GM18909 (cell line): ENCODE results near the gene RNPEP.
"Not testable (repeated sequence)": the region's sequence is repeated elsewhere in the genome, so short reads cannot be mapped to it uniquely, and the experiment has no call there.

Experiments
- ATAC-seq: cut with Tn5 transposase; IDR thresholded peaks from one replicate; pipeline ENCODE4 v1.9.1; 2021; ENCODE audit warnings: mild to moderate bottlenecking; ENCODE audit not compliant: unreplicated experiment, poor library complexity

RNPEP gene, protein sequence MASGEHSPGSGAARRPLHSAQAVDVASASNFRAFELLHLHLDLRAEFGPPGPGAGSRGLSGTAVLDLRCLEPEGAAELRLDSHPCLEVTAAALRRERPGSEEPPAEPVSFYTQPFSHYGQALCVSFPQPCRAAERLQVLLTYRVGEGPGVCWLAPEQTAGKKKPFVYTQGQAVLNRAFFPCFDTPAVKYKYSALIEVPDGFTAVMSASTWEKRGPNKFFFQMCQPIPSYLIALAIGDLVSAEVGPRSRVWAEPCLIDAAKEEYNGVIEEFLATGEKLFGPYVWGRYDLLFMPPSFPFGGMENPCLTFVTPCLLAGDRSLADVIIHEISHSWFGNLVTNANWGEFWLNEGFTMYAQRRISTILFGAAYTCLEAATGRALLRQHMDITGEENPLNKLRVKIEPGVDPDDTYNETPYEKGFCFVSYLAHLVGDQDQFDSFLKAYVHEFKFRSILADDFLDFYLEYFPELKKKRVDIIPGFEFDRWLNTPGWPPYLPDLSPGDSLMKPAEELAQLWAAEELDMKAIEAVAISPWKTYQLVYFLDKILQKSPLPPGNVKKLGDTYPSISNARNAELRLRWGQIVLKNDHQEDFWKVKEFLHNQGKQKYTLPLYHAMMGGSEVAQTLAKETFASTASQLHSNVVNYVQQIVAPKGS

DNA sequence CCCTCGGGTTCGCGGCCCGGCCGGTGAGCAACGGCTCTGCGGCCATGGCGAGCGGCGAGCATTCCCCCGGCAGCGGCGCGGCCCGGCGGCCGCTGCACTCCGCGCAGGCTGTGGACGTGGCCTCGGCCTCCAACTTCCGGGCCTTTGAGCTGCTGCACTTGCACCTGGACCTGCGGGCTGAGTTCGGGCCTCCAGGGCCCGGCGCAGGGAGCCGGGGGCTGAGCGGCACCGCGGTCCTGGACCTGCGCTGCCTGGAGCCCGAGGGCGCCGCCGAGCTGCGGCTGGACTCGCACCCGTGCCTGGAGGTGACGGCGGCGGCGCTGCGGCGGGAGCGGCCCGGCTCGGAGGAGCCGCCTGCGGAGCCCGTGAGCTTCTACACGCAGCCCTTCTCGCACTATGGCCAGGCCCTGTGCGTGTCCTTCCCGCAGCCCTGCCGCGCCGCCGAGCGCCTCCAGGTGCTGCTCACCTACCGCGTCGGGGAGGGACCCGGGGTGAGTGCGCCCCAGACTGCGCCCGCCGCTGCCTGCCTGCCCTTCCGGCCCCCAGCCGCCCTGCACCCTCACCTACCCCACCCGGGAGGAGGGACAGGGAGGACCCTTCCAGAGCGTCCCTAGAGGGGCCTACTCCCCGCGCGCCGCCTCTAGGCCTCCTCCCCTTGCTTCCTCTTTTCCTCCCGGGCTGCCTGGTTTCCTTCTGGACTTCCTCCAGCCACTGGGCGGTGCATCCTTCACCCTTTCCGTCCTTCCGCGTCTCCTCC, at the start of gene RNPEP:
Gene RNPEP, plus strand, starts transcription at position 26 of the 757 bp plus-strand sequence. Its CDS starts 19 bp downstream, at position 45.
- ATAC-seq = peak; percentile 76

DNA sequence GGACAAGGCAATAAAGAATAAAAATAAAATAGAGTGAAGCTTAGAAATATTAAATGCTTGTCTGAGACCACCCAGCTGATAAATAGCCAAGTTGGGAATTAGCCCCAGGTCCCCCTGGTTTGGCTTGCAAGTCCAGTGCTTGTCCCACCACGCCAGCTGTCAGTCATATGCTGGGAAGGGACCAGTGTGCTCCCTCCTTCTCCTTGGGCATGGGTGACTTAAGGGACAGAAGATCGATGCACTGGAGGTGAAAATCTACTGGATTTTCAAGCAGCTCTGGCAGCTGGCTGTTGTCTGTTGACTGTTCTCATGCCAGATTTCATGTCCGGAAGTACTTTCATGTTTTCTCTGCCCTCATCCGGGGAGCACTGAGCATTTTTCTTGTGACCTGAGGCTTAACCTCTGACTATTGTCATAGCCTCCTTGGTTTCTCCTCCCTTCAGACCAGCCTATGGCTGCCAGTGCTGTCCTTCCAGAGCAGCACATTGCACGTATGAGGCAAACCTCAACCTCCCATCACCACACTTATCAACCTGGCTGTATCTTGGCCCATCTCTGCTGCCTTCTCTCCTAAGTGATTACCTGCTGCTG, 48.5 kb upstream of the RNPEP start:
- ATAC-seq = no peak

- no peak for ATAC-seq
Measured at GRCh38 chr1:201937624-201938213, 44.7 kb upstream of the RNPEP start.

GRCh38 chr1:201938440-201939035, 43.9 kb upstream of the RNPEP start:
- ATAC-seq = no peak

DNA sequence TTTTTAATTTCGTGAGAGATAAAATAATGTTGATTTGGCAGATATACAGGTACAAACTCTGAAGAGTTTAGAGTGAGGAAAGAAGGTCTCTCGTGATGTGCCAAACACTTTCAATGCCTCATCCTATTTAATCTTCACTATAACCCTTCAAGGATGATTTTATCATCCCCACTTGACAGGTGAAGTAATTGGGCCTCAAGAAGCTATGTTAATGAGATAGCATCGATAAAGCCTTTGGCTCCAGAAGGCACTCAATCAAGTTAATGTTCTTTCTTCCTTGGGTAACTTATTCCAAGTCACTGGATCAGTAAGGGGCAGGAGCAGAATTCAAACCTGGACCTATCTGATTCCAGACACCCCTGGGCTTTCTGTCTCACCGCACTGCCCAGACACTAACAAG, 43.3 kb upstream of the RNPEP start:
- no peak for ATAC-seq

DNA sequence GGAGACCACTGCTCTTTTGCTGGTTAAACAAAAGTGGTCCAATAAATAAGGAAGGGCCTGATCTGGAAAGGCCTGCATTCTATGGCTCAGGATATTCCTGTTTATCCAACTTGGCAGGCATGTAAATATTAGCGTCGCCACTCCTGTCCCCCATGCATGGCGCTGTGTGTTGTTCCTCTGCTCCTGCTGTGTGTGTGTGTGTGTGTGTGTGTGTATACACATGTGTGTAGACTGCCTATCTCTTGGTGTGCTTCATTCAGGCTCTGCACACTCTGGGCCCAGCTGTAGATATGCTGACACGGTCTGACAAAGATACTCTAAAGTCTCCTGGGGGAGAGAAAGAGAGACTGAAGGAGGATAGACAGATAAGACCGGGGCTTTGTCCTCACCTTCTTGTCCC, 42.9 kb upstream of the RNPEP start:
- no peak for ATAC-seq

DNA sequence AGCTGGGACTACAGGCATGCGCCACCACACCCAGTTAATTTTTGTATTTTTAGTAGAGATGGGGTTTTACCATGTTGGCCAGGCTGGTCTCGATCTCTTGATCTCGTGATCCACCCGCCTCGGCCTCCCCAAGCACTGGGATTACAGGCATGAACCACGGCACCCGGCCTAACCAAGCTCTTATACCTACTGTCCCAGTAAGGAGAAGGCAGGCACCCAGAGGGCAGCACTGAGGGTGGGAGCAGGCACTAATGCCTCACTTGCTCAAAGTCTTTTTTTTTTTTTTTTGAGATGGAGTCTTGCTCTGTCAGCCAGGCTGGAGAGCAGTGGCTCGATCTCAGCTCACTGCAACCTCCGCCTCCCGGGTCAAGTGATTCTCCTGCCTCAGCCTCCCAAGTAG, 42.1 kb upstream of the RNPEP start:
- not testable (repeated sequence) for ATAC-seq

DNA sequence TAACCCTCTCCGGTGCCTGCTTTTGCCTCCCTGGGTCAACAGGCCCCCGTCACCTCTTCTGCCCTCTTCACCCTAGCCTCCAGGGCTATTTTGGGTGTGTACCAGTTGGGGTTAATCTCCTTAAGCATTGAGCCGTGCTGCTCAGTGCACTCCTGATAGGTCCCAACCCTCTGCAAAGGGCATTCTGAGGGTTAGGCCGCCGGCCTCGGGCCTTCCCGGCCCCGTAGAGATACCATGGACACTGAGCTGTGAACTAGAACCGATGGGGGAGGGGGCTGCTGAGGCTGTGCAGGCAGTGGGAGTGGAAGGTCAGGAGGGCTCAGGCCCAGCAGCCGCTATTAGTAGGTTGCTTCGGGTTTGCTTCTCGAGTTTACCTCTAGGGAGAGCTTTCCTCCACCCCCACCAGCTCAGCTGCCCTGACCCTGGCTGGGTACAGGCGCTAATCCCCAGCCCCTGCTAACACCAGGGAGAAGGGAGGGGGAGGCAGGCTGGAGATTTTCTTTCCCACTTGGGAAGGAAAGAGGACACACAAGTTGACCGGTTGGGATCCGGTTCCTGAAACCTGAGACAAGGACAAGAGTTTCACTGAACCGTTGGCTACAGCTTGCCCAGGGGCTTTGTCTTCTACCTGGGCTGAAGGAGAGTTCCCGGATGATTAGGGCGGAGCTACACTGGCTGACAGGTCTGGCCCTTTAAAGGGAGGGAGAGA, 40.9 kb upstream of the RNPEP start:
- no peak for ATAC-seq

DNA sequence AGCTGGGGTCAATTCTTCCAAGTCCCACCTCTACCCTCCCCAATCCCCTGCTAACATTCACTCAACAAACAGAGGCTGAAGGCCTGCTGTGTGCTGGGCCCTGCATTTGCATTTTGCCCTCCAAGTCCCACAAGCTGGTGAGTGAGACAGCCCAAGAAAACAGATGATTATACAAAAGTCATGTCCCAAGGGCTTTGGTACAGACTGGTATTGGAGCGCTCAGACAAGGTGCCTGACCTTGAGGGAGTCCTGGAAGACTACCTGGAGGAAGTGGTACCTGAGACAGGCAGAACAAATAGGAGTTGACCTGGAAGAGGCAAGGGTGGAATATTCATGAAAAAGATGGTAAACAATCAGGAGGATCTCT, 40.3 kb upstream of the RNPEP start:
- no peak for ATAC-seq

DNA sequence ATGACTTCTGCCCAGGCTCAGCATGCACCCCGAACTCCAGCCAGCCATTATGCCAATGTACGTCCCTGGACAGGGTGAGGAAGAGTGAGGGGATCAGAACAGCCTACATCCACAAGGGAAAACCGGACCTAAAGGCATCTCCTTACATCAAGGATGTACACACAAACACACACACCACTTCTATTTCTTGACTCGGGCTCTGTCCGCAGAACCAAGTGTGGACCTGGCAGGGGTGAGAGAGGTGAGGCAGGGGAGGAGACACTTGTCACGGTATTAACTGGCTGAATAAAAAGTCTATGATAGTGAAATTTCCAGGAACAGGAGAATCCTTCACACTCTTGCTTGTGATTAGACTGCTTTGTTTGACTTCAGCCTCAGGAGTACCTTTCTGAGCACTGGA, 38.4 kb upstream of the RNPEP start:
- ATAC-seq = no peak

DNA sequence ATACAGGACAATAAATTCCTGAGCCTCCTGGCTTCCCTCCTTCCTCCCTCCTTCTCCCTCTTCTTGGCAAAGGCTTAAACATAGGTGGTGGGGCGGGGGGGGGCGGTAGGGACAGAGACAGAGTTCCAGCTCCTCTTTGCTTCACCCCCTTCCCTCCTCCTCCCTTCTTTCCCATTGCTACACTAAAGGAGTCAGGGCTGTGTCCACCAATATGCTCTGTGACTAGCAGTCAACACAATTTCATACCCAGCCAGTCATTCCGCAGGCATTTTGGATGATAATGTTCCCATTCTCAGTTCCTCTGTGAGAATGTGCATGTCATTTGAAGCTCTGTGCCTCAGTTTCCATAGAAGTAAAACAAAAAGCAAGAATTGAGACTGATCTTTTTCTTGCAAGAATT, 37.8 kb upstream of the RNPEP start:
- no peak for ATAC-seq

GRCh38 chr1:201945157-201945556, 37.3 kb upstream of the RNPEP start:
- no peak for ATAC-seq

GRCh38 chr1:201945863-201946223, 36.6 kb upstream of the RNPEP start:
- ATAC-seq = no peak

DNA sequence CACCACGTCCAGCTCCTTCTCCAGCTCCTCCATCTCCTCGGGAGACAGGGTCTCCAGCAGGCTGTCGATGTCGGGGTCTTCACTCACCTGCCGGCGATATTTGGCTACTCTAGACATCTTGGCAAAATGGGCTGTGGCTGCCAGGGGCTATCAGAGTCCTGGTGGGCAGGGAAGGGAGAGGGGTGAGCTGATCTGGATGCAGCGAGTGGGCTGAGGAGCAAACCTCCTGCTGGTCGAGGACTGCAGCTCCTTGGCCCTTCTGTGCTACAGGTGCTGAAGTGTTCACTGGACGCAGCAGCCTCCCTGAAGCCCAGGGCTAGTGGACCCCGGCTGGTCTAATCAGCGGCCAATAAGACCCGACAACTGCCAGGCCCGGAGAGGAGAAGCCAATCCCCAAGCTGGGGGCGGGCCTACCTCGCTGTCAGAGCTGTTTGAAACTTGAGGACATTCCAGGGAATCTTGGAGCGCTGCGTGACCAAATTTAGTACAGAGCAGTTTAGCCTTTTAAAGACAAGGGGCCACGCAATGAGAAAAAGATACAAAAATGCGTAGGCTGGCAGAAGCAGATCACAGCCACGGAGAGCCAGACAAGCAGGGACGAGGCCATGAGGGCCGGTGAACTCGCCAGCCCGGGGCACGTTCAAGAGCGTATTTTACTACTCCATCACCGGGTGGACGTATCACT, 36.1 kb upstream of the RNPEP start, which contains the start of gene LMOD1:
Gene LMOD1, minus strand, starts transcription at position 325 of the 685 bp plus-strand sequence. Its CDS starts 208 bp downstream, at position 117.
- no peak for ATAC-seq

DNA sequence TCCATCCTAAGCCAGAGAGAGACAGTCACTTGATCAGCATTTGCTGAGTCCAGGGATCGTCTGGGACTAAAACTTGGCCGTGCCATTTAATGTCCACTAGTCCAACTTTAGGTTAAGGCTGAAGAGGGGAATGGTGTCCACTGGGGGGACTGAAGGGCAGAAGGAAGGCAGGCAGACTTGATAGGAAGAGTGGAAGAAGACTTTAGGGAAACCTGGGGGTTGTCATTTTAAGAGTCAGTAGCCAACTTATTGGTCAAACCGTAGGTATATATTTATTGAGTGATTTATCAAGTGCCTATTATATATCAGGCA, 34.8 kb upstream of the RNPEP start:
- no peak for ATAC-seq

DNA sequence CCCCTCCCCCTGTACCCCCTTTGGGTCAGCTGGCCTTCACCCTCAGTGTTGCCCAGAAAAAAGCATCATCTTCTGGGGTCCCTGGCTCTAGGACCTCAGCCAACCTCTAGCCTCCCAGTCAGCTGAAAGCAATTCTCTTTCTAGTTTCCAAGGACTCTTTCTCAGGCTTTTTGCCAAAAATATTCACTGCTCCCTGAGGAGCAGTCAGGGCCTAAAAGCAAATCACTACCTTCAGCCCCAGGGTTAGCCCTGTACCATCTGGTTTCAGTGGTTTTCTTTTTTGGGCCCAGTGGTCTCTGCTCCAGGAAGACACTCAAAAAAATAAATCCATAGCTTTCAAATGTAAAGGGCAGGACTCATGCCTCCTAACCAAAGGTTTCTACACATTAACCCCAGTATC, 33.0 kb upstream of the RNPEP start:
- ATAC-seq = no peak

GRCh38 chr1:201954263-201955008, 28.0 kb upstream of the RNPEP start:
- no peak for ATAC-seq

DNA sequence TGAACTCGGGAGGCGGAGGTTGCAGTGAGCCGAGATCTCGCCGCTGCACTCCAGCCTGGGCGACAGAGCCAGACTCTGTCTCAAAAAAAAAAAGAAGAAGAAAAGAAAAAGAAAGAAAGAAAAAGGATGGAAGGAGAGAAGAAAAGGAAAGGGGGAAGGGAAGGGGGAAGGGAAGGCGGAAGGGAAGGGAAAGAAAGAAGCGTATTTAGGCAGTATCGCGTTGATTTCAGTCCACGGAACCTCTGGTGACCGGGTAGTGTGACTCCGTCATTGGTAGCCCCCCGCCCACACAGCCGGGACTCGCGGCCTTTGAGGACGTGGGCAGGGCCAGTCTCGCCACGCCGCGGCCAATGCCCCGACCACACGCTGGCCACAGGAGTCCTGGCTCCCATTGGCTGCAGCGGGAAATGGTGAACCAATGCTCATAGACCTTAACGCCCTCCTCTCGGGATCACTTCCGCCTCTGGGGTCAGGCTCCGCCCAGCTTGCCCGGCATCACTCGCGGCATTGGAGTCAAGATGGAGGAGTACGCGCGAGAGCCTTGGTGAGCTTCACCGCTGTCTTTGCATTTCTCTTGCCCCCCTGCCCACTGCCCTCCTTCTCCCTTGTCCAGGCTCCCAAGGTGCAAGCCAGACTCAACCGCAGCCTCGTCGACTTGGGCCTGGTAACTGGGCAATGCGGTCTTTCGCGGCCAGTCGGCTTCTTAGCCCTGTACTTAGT, 27.3 kb upstream of the RNPEP start, which contains the start of gene TIMM17A:
Gene TIMM17A, plus strand, starts transcription at position 495 of the 720 bp plus-strand sequence. Its CDS starts 24 bp downstream, at position 519.
- peak; percentile 100 for ATAC-seq
